SK-N-SH (cell line): ENCODE measurements around the gene SLC33A1. TPM values are rescaled to one million over a fixed set of nuclear protein-coding genes. Genes with fewer than 3 reads are reported as not detected.
"Not testable (repeated sequence)": the region's sequence is repeated elsewhere in the genome, so short reads cannot be mapped to it uniquely, and the experiment has no call there.

Experiments
- CTCF ChIA-PET: fragments of 300-600, 350-600 bp; formaldehyde crosslinking; extraction: SDS; loops from one replicate; lab custom pipeline; 2021; lab: Yijun Ruan, JAX
- POLR2A ChIA-PET: fragments of 350-600 bp; sonication (Branson Sonifier 250); formaldehyde crosslinking; extraction: SDS; loops from one replicate; lab custom pipeline; 2020; ENCODE audit warnings: antibody characterized with exemption, inconsistent platforms; lab: Yijun Ruan, JAX
- DNase-seq: peaks from one replicate; pipeline ENCODE4 v3.0.0; 2012
- H2AFZ ChIP-seq: fragments of 200-600 bp; sonication (generic); 2 replicates; pipeline ENCODE4 v1.8.1; 2016; ENCODE audit warnings: antibody characterized with exemption, mild to moderate bottlenecking, low read depth
- H3F3A ChIP-seq: fragments of 200-600 bp; sonication (generic); replicated peaks from 2 replicates; pipeline ENCODE3; 2016; ENCODE audit warnings: antibody characterized with exemption, mild to moderate bottlenecking; ENCODE audit not compliant: insufficient read depth
- H3K27ac ChIP-seq, 2 experiments: fragments of 200-500 bp in 1 of 2; fragments of 200-600 bp in 1 of 2; sonication (Bioruptor generic) in 1 of 2; sonication (generic), shearing (Covaris generic) in 1 of 2; 2 replicates each; pipeline versions ENCODE4 v1.5.1 to v1.6.1; 2014 to 2016; ENCODE audit warnings: low read depth in 2 of 2, inconsistent platforms in 1 of 2, low read length in 1 of 2, mild to moderate bottlenecking in 1 of 2, mixed read lengths in 1 of 2
- H3K27me3 ChIP-seq: fragments of 200-600 bp; sonication (generic), shearing (Covaris generic); 2 replicates; pipeline ENCODE4 v1.6.1; 2016; ENCODE audit warnings: mixed run types; ENCODE audit not compliant: insufficient read depth
- H3K36me3 ChIP-seq, 2 experiments: fragments of 200-500 bp in 1 of 2; fragments of 200-600 bp in 1 of 2; sonication (Bioruptor generic) in 1 of 2; sonication (generic) in 1 of 2; replicated peaks in 1 of 2; 2 replicates each; pipeline versions ENCODE3 to v1.5.1; 2014 to 2016; ENCODE audit warnings: low read length in 1 of 2, mild to moderate bottlenecking in 1 of 2; ENCODE audit not compliant: insufficient read depth in 2 of 2, control insufficient read depth in 1 of 2
- H3K4me1 ChIP-seq, 2 experiments: fragments of 200-500 bp in 1 of 2; fragments of 200-600 bp in 1 of 2; sonication (Bioruptor generic) in 1 of 2; sonication (generic), shearing (Covaris generic) in 1 of 2; 2 replicates each; pipeline versions ENCODE4 v1.5.1 to v1.6.1; 2014 to 2016; ENCODE audit warnings: low read depth in 1 of 2, low read length in 1 of 2, mixed run types in 1 of 2; ENCODE audit not compliant: insufficient read depth in 2 of 2, control insufficient read depth in 1 of 2
- H3K4me2 ChIP-seq: fragments of 200-600 bp; sonication (generic), shearing (Covaris generic); 2 replicates; pipeline ENCODE4 v1.6.1; 2017; ENCODE audit warnings: mixed run types
- H3K4me3 ChIP-seq, 2 experiments: fragments of 200-500 bp in 1 of 2; fragments of 200-600 bp in 1 of 2; sonication (Bioruptor generic) in 1 of 2; sonication (generic), shearing (Covaris generic) in 1 of 2; 2 replicates each; pipeline versions ENCODE4 v1.5.1 to v1.8.1; 2014 to 2016; ENCODE audit warnings: low read depth in 2 of 2, inconsistent platforms in 1 of 2, low read length in 1 of 2, mild to moderate bottlenecking in 1 of 2, mixed read lengths in 1 of 2, moderate library complexity in 1 of 2
- H3K79me2 ChIP-seq: fragments of 200-600 bp; sonication (generic); 2 replicates; pipeline ENCODE4 v1.8.1; 2017; ENCODE audit warnings: mild to moderate bottlenecking; ENCODE audit not compliant: insufficient read depth
- H3K9ac ChIP-seq: fragments of 200-600 bp; sonication (generic); 2 replicates; pipeline ENCODE4 v1.6.1; 2017; ENCODE audit warnings: mixed run types
- H3K9me2 ChIP-seq: fragments of 200-600 bp; sonication (generic); 2 replicates; pipeline ENCODE4 v1.6.1; 2017; ENCODE audit warnings: mixed run types
- H3K9me3 ChIP-seq: fragments of 200-600 bp; sonication (generic); 2 replicates; pipeline ENCODE4 v1.6.1; 2017; ENCODE audit warnings: mixed run types, mild to moderate bottlenecking, moderate library complexity
- H4K20me1 ChIP-seq: fragments of 200-600 bp; sonication (generic); 2 replicates; pipeline ENCODE4 v1.6.1; 2017; ENCODE audit warnings: mild to moderate bottlenecking, mixed run types; ENCODE audit not compliant: insufficient read depth
- CTCF ChIP-seq: fragments of 200-600 bp; sonication (generic); IDR thresholded peaks from 2 replicates; pipeline ENCODE4 v1.6.1; 2017; ENCODE audit warnings: antibody characterized with exemption, mild to moderate bottlenecking, moderate library complexity
- FOSL2 ChIP-seq: IDR thresholded peaks from 2 replicates; pipeline ENCODE4 v1.4.0; 2012; ENCODE audit warnings: low read depth, mild to moderate bottlenecking, moderate library complexity, borderline replicate concordance
- FOXJ3 ChIP-seq: sonication (generic); formaldehyde crosslinking; IDR thresholded peaks from 2 replicates; pipeline ENCODE4 v1.5.1; 2020; ENCODE audit warnings: mild to moderate bottlenecking, missing genetic modification reagents
- GABPA ChIP-seq: IDR thresholded peaks from 2 replicates; pipeline ENCODE4 v1.4.0; 2012; ENCODE audit warnings: low read depth, mild to moderate bottlenecking
- MEF2A ChIP-seq: IDR thresholded peaks from 2 replicates; pipeline ENCODE4 v1.4.0; 2012; ENCODE audit warnings: low read depth, borderline replicate concordance
- NRF1 ChIP-seq: IDR thresholded peaks from 2 replicates; pipeline ENCODE4 v1.6.1; 2012; ENCODE audit warnings: low read depth, mild to moderate bottlenecking, low read length
- REST ChIP-seq: IDR thresholded peaks from 2 replicates; pipeline ENCODE4 v1.6.1; 2012; ENCODE audit warnings: mild to moderate bottlenecking, low read depth, low read length, moderate library complexity
- RFX5 ChIP-seq: IDR thresholded peaks from 2 replicates; pipeline ENCODE4 v1.6.1; 2012; ENCODE audit warnings: mild to moderate bottlenecking, improper control_type of control experiment, low read length
- WGBS: methylation state at CpG from one replicate; pipeline ENCODE4 v1.1.6; 2017; ENCODE audit warnings: low lambda C conversion rate; 5-methylcytosine and 5-hydroxymethylcytosine counted together
- polyA plus RNA-seq, 3 experiments: library from polyadenylated mRNA; depleted of rRNA; stranded (reverse); fragments of >200 nt; gene quantifications; 2 replicates each; pipeline ENCODE4 v1.2.3, GENCODE V29; 2012
- TF ChIP-seq, protein P1 (sequence below): fragments of 150-350 bp; IDR thresholded peaks from 2 replicates; pipeline ENCODE4 v1.6.1; 2017; ENCODE audit warnings: antibody characterized with exemption, low read length, low read depth, borderline replicate concordance

Gene SLC33A1
- polyA plus RNA-seq, 1 of the 3 experiments (the other 2 are of a cell fraction), result 10.3 TPM

GRCh38 chr3:155852341-155852740 is 1.9 kb downstream of the SLC33A1 start:
- ChIA-PET CTCF (interaction anchor here (0.7 to 1.4 kb wide), 3 partner anchors 20 to 1172 kb away, joined by 3 read pairs; partner anchors contain the start of gene C3orf33), POLR2A (interaction anchor here (1.0 kb wide), 1 partner anchor 46 kb away, joined by 4 read pairs; the partner anchor contains the start of gene C3orf33)
- no peak overlapping the region for H2AFZ ChIP-seq
- no peak overlapping the region for H3K27ac ChIP-seq
- H3K79me2 ChIP-seq, result peaks cover 64% of the 10 kb centered on the region
- H3K9me2 ChIP-seq, result no peaks in the 10 kb centered on the region
- 4% methylated on average over 2 of the region's 2 CpGs for WGBS
- TF ChIP-seq GABPA, result no peak
- TF ChIP-seq FOXJ3 (CRISPR knock-in tag), result no peak
- no peak for TF ChIP-seq MEF2A
- TF ChIP-seq FOSL2, result no peak
- TF ChIP-seq, protein P1, sequence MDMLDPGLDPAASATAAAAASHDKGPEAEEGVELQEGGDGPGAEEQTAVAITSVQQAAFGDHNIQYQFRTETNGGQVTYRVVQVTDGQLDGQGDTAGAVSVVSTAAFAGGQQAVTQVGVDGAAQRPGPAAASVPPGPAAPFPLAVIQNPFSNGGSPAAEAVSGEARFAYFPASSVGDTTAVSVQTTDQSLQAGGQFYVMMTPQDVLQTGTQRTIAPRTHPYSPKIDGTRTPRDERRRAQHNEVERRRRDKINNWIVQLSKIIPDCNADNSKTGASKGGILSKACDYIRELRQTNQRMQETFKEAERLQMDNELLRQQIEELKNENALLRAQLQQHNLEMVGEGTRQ, result no peak
- TF ChIP-seq CTCF, result no peak
- no peak for TF ChIP-seq REST
- no peak for TF ChIP-seq NRF1
- TF ChIP-seq RFX5, result no peak
- peak overlapping the region; percentile 85 to 97 for H3K4me3 ChIP-seq
- peak overlapping the region; percentile 89 for H3K9ac ChIP-seq
- no peak for DNase-seq
- H3K27me3 ChIP-seq, result no peaks in the 10 kb centered on the region
- no peaks in the 10 kb centered on the region for H3K9me3 ChIP-seq
- peaks cover 0 to 4% of the 10 kb centered on the region in 2 experiments for H3K36me3 ChIP-seq
- peaks cover 10% of the 10 kb centered on the region for H4K20me1 ChIP-seq
- H3K4me2 ChIP-seq, result peak overlapping the region; percentile 85
- peaks cover 0 to 10% of the 10 kb centered on the region in 2 experiments; a peak in 3 of 4 replicates for H3K4me1 ChIP-seq
- peaks cover 9% of the 10 kb centered on the region for H3F3A ChIP-seq

DNA sequence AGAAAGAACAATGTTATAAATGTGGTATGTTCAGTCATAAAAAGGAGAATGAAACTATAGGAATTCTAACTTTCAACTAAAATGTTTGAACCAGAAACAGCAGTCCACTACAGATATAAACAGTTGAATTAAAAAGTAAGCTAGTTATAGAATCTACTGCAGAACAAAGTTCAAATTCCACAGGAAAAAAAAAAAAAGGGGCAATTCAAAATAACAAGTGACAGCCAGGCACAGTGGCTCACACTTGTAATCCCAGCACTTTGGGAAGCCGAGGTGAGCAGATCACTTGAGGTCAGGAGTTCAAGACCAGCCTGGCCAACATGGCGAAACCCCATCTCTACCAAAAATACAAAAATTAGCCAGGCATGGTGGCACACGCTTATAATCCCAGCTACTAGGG is 4.8 kb downstream of the SLC33A1 start:
- Histone ChIP-seq H4K20me1 (peaks cover 23% of the 10 kb centered on the region), H3F3A (peaks cover 13% of the 10 kb centered on the region), H3K4me2 (peak overlapping the region; percentile 33), H3K79me2 (peaks cover 92% of the 10 kb centered on the region), H3K36me3 (peaks cover 0 to 19% of the 10 kb centered on the region in 2 experiments)
- H3K27ac ChIP-seq, H3K4me1 ChIP-seq, H2AFZ ChIP-seq, H3K27me3 ChIP-seq, H3K9me3 ChIP-seq, H3K4me3 ChIP-seq, H3K9ac ChIP-seq, DNase-seq, H3K9me2 ChIP-seq, POLR2A ChIA-PET: not testable (repeated sequence)
- WGBS, result 91% methylated on average over 3 of the region's 3 CpGs
- CTCF ChIA-PET, result interaction anchor here (1.8 kb wide), 1 partner anchor 44 kb away, joined by 8 read pairs; the partner anchor contains the start of gene C3orf33
